AG04450 (cell line): ENCODE data around the gene EPS15. TPM values are rescaled to one million over a fixed set of nuclear protein-coding genes. Genes with fewer than 3 reads are reported as not detected.

Experiments
- CTCF ChIA-PET: fragments of 300-600, 350-600 bp; formaldehyde crosslinking; extraction: SDS; loops from one replicate; lab custom pipeline; 2022; ENCODE audit warnings: antibody characterized with exemption, inconsistent platforms; lab: Charles Lee
- POLR2A ChIA-PET: fragments of 350-600 bp; formaldehyde crosslinking; extraction: SDS; loops from one replicate; lab custom pipeline; 2021; ENCODE audit warnings: antibody characterized with exemption, inconsistent platforms; lab: Yijun Ruan, JAX
- DNase-seq: peaks from one replicate; pipeline ENCODE4 v3.0.0-alpha.2; 2011; ENCODE audit warnings: low read depth, low spot score
- H3K27ac ChIP-seq: one replicate; pipeline ENCODE4 v1.5.1; 2012; ENCODE audit warnings: low read depth, low read length, control low read depth
- H3K27me3 ChIP-seq: one replicate; pipeline ENCODE4 v1.6.0; 2012; ENCODE audit warnings: low read length; ENCODE audit not compliant: control insufficient read depth, insufficient read depth
- H3K4me3 ChIP-seq: 2 replicates; pipeline ENCODE4 v1.5.1; 2011; ENCODE audit warnings: mild to moderate bottlenecking, low read depth, low read length, control low read depth
- H3K9me3 ChIP-seq: 2 replicates; pipeline ENCODE4 v1.5.1; 2012; ENCODE audit warnings: low read length; ENCODE audit not compliant: control insufficient read depth, insufficient read depth
- CTCF ChIP-seq: IDR thresholded peaks from 2 replicates; pipeline ENCODE4 v1.5.1; 2011; ENCODE audit warnings: low read depth, low read length, control low read depth, inconsistent platforms
- polyA plus RNA-seq: library from polyadenylated mRNA; depleted of rRNA; stranded (reverse); fragments of >200 nt; gene quantifications from 2 replicates; pipeline ENCODE4 v1.2.3, GENCODE V29; 2011

EPS15 gene
- polyA plus RNA-seq, 1 experiment, result 55.4 TPM

GRCh38 chr1:51497340-51497739, 21.7 kb downstream of the EPS15 start:
- no peak for TF ChIP-seq CTCF
- no peaks in the 10 kb centered on the region for H3K9me3 ChIP-seq
- H3K27ac ChIP-seq, result no peak overlapping the region
- CTCF ChIA-PET, result no interaction called here
- no peaks in the 10 kb centered on the region for H3K27me3 ChIP-seq
- POLR2A ChIA-PET, result no interaction called here
- H3K4me3 ChIP-seq, result no peak overlapping the region
- DNase-seq, result no peak

GRCh38 chr1:51494138-51494830, 24.8 kb downstream of the EPS15 start:
- no peaks in the 10 kb centered on the region for H3K27me3 ChIP-seq
- POLR2A ChIA-PET, result no interaction called here
- H3K4me3 ChIP-seq, result no peak overlapping the region
- DNase-seq, result no peak
- H3K27ac ChIP-seq, result no peak overlapping the region
- no peak for TF ChIP-seq CTCF
- CTCF ChIA-PET, result no interaction called here
- H3K9me3 ChIP-seq, result no peaks in the 10 kb centered on the region

GRCh38 chr1:51491166-51491981, 27.7 kb downstream of the EPS15 start:
- no peak for DNase-seq
- Histone ChIP-seq H3K4me3 (no peak overlapping the region), H3K27ac (no peak overlapping the region), H3K9me3 (no peaks in the 10 kb centered on the region), H3K27me3 (no peaks in the 10 kb centered on the region)
- CTCF ChIA-PET, result interaction anchor here (0.6 kb wide), 1 partner anchor 120 kb away, joined by 3 read pairs; no protein-coding TSS in a partner anchor
- TF ChIP-seq CTCF, result no peak
- POLR2A ChIA-PET, result no interaction called here

GRCh38 chr1:51489472-51489871, 29.6 kb downstream of the EPS15 start:
- H3K27ac ChIP-seq, result no peak overlapping the region
- no peak for TF ChIP-seq CTCF
- DNase-seq, result no peak
- no peaks in the 10 kb centered on the region for H3K9me3 ChIP-seq
- no peaks in the 10 kb centered on the region for H3K27me3 ChIP-seq
- CTCF ChIA-PET, result interaction anchor here (0.6 to 2.1 kb wide), 2 partner anchors 46 to 295 kb away, joined by 3 to 7 read pairs; no protein-coding TSS in a partner anchor
- POLR2A ChIA-PET, result interaction anchor here (0.7 kb wide), 1 partner anchor 175 kb away, joined by 4 read pairs; no protein-coding TSS in a partner anchor
- H3K4me3 ChIP-seq, result no peak overlapping the region
